HG02623 (cell line): Measurements from ENCODE around the gene TREM1.
"Not testable (repeated sequence)": the region's sequence is repeated elsewhere in the genome, so short reads cannot be mapped to it uniquely, and the experiment has no call there.

ENCODE experiments used
- ATAC-seq: cut with Tn5 transposase; IDR thresholded peaks from one replicate; pipeline ENCODE4 v1.9.1; 2021; ENCODE audit warnings: moderate library complexity; ENCODE audit not compliant: unreplicated experiment

TREM1 gene

GRCh38 chr6:41297248-41297647 is 10.8 kb upstream of the TREM1 start:
- not testable (repeated sequence) for ATAC-seq

- ATAC-seq, result no peak
Measured at GRCh38 chr6:41294214-41294872, 7.9 kb upstream of the TREM1 start.

- no peak for ATAC-seq
Measured at GRCh38 chr6:41291717-41292116, 5.2 kb upstream of the TREM1 start.

GRCh38 chr6:41289815-41290214 is 3.3 kb upstream of the TREM1 start:
- no peak for ATAC-seq

- no peak for ATAC-seq
Measured at GRCh38 chr6:41288754-41289129, 2.3 kb upstream of the TREM1 start.

GRCh38 chr6:41288030-41288753 is 1.7 kb upstream of the TREM1 start:
- ATAC-seq, result no peak

- ATAC-seq, result no peak
Measured at GRCh38 chr6:41284726-41285125, 1.8 kb downstream of the TREM1 start.

GRCh38 chr6:41283600-41283999 is 2.9 kb downstream of the TREM1 start:
- no peak for ATAC-seq

- ATAC-seq, result no peak
Measured at GRCh38 chr6:41280381-41281057, 6.0 kb downstream of the TREM1 start.

- ATAC-seq, result no peak
Measured at GRCh38 chr6:41278699-41279405, 7.6 kb downstream of the TREM1 start.

GRCh38 chr6:41277605-41278004 is 8.9 kb downstream of the TREM1 start:
- ATAC-seq, result no peak

- no peak for ATAC-seq
Measured at GRCh38 chr6:41275489-41275888, 11.0 kb downstream of the TREM1 start.

GRCh38 chr6:41274256-41274655 is 12.2 kb downstream of the TREM1 start:
- ATAC-seq, result no peak

- ATAC-seq, result no peak
Measured at GRCh38 chr6:41273714-41274113, 12.8 kb downstream of the TREM1 start.

- no peak for ATAC-seq
Measured at GRCh38 chr6:41272591-41273240, 13.8 kb downstream of the TREM1 start.

- no peak for ATAC-seq
Measured at GRCh38 chr6:41271901-41272395, 14.5 kb downstream of the TREM1 start.

GRCh38 chr6:41269716-41270115 is 16.8 kb downstream of the TREM1 start:
- no peak for ATAC-seq

- ATAC-seq, result no peak
Measured at GRCh38 chr6:41269166-41269565, 17.3 kb downstream of the TREM1 start.

- no peak for ATAC-seq
Measured at GRCh38 chr6:41268478-41268877, 18.0 kb downstream of the TREM1 start.

- ATAC-seq, result no peak
Measured at GRCh38 chr6:41266541-41266940, 19.9 kb downstream of the TREM1 start.

GRCh38 chr6:41263267-41263666 is 23.2 kb downstream of the TREM1 start:
- no peak for ATAC-seq
